Body of pancreas (tissue), 4 donors: ENCODE data around the gene EVA1A.

Source experiments
- CTCF ChIP-seq, 7 experiments: fragments of 450-650 bp in 4 of 7; fragments of 200-600 bp in 3 of 7; sonication (generic) in 3 of 7; IDR thresholded peaks; one replicate each; pipeline ENCODE4 v1.5.1; 2016 to 2019; ENCODE audit warnings: antibody characterized with exemption in 7 of 7
- POLR2A ChIP-seq, 3 donors: fragments of 450-650 bp; IDR thresholded peaks; one replicate each; pipeline ENCODE4 v1.6.1; 2016; ENCODE audit warnings: antibody characterized with exemption in 3 of 3, mild to moderate bottlenecking in 2 of 3

GRCh38 chr2:75460630-75461029, 100.1 kb downstream of the EVA1A start:
- TF ChIP-seq CTCF (IDR thresholded peaks at IDR 0.05) (no peak), POLR2A (IDR thresholded peaks at IDR 0.05) (no peak)
